Mucosa of gallbladder (tissue), 1 donor: Measurements from ENCODE around the gene LSM2. TPM values are rescaled to one million over a fixed set of nuclear protein-coding genes. Genes with fewer than 3 reads are reported as not detected.
A peak's percentile ranks its signal among the peaks of the same experiment; 100 is the strongest.
"Not testable (repeated sequence)": the region's sequence is repeated elsewhere in the genome, so short reads cannot be mapped to it uniquely, and the experiment has no call there.

Experiments
- DNase-seq: peaks from one replicate; pipeline ENCODE4 v3.0.0-alpha.2; 2020; ENCODE audit warnings: low spot score
- total RNA-seq: library from RNA; stranded (reverse); gene quantifications from one replicate; pipeline ENCODE4 v1.2.1, GENCODE V29; 2021
- donor health status: DM: no; HTN: no; CAD: no.

LSM2 gene
- total RNA-seq, 1 donor from 2014 or later = 32.5 TPM

- peak; percentile 100 for DNase-seq
Measured at GRCh38 chr6:31827286-31828079, 20.7 kb upstream of the LSM2 start, which contains the start of gene HSPA1B. HSPA1B (plus strand) TSS chr6:31827738; CDS start chr6:31827951, 213 bp downstream.

- DNase-seq = peak; percentile 88
Measured at GRCh38 chr6:31826793-31827285, 20.1 kb upstream of the LSM2 start.

GRCh38 chr6:31825553-31825952 lies 18.8 kb upstream of the LSM2 start:
- DNase-seq = no peak

GRCh38 chr6:31823592-31824196 lies 16.9 kb upstream of the LSM2 start:
- DNase-seq = not testable (repeated sequence)

- DNase-seq = peak; percentile 91
Measured at GRCh38 chr6:31822036-31822821, 15.5 kb upstream of the LSM2 start.

GRCh38 chr6:31821301-31822035 lies 14.7 kb upstream of the LSM2 start:
- peak; percentile 63 for DNase-seq

- not testable (repeated sequence) for DNase-seq
Measured at GRCh38 chr6:31820399-31820798, 13.6 kb upstream of the LSM2 start.

GRCh38 chr6:31819871-31820299 lies 13.1 kb upstream of the LSM2 start:
- no peak for DNase-seq

- DNase-seq = not testable (repeated sequence)
Measured at GRCh38 chr6:31817929-31818511, 11.3 kb upstream of the LSM2 start.

- DNase-seq = not testable (repeated sequence)
Measured at GRCh38 chr6:31817133-31817928, 10.6 kb upstream of the LSM2 start.

- DNase-seq = peak; percentile 97
Measured at GRCh38 chr6:31815025-31815838, 8.5 kb upstream of the LSM2 start, which contains the start of the genes HSPA1A and HSPA1L. HSPA1A (plus strand) TSS chr6:31815543; CDS start chr6:31815757, 214 bp downstream. HSPA1L (minus strand) TSS chr6:31815283; CDS start chr6:31811972, 3,311 bp downstream.

GRCh38 chr6:31814677-31815024 lies 7.9 kb upstream of the LSM2 start:
- DNase-seq = peak; percentile 97

- no peak for DNase-seq
Measured at GRCh38 chr6:31813465-31813849, 6.7 kb upstream of the LSM2 start.

GRCh38 chr6:31811645-31812044 lies 4.9 kb upstream of the LSM2 start:
- DNase-seq = no peak

- not testable (repeated sequence) for DNase-seq
Measured at GRCh38 chr6:31808599-31808998, 1.8 kb upstream of the LSM2 start.

- DNase-seq = no peak
Measured at GRCh38 chr6:31805939-31806469, 762 bp downstream of the LSM2 start.

- not testable (repeated sequence) for DNase-seq
Measured at GRCh38 chr6:31801031-31801927, 5.5 kb downstream of the LSM2 start.

- no peak for DNase-seq
Measured at GRCh38 chr6:31799781-31800180, 7.0 kb downstream of the LSM2 start.
